HG03139 (cell line): Measurements from ENCODE around the gene MYL9.
"Not testable (repeated sequence)": the region's sequence is repeated elsewhere in the genome, so short reads cannot be mapped to it uniquely, and the experiment has no call there.

Source experiments
- ATAC-seq: cut with Tn5 transposase; IDR thresholded peaks from one replicate; pipeline ENCODE4 v1.9.1; 2021; ENCODE audit not compliant: unreplicated experiment

MYL9 gene

GRCh38 chr20:36548704-36549627 lies 7.6 kb downstream of the MYL9 start:
- ATAC-seq = no peak

GRCh38 chr20:36549628-36549941 lies 8.3 kb downstream of the MYL9 start:
- ATAC-seq = no peak

- ATAC-seq = no peak
These were observed 8.8 kb downstream of the MYL9 start for GRCh38 chr20:36549942-36550789.

- ATAC-seq = no peak
These were observed 9.5 kb downstream of the MYL9 start for GRCh38 chr20:36550790-36551299.

GRCh38 chr20:36555248-36555647 lies 13.9 kb downstream of the MYL9 start:
- ATAC-seq = no peak

- ATAC-seq = no peak
These were observed 21.4 kb downstream of the MYL9 start for GRCh38 chr20:36562724-36563123.

- no peak for ATAC-seq
These were observed 22.1 kb downstream of the MYL9 start for GRCh38 chr20:36563374-36563773.

- not testable (repeated sequence) for ATAC-seq
These were observed 22.9 kb downstream of the MYL9 start for GRCh38 chr20:36564078-36564725.

GRCh38 chr20:36564726-36565121 lies 23.4 kb downstream of the MYL9 start:
- not testable (repeated sequence) for ATAC-seq

- ATAC-seq = no peak
These were observed 24.2 kb downstream of the MYL9 start for GRCh38 chr20:36565520-36565919.

- ATAC-seq = no peak
These were observed 28.6 kb downstream of the MYL9 start for GRCh38 chr20:36569847-36570429.

GRCh38 chr20:36571564-36572504 lies 30.5 kb downstream of the MYL9 start:
- ATAC-seq = no peak

GRCh38 chr20:36572701-36573102 lies 31.4 kb downstream of the MYL9 start:
- no peak for ATAC-seq

GRCh38 chr20:36573103-36573797 lies 31.9 kb downstream of the MYL9 start, which contains the start of gene TGIF2:
Gene TGIF2 (plus strand): TSS chr20:36573597. CDS start chr20:36578775, 5,178 bp downstream.
- peak; percentile 56 for ATAC-seq

GRCh38 chr20:36573798-36574365 lies 32.6 kb downstream of the MYL9 start:
- ATAC-seq = no peak

GRCh38 chr20:36574366-36575135 lies 33.2 kb downstream of the MYL9 start:
- ATAC-seq = no peak

- ATAC-seq = no peak
These were observed 34.7 kb downstream of the MYL9 start for GRCh38 chr20:36576081-36576445.
